GM21619 (cell line): ENCODE measurements around the gene RGS5.
"Not testable (repeated sequence)": the region's sequence is repeated elsewhere in the genome, so short reads cannot be mapped to it uniquely, and the experiment has no call there.

Source experiments
- ATAC-seq: cut with Tn5 transposase; IDR thresholded peaks from one replicate; pipeline ENCODE4 v1.9.1; 2021; ENCODE audit not compliant: unreplicated experiment

Gene RGS5

GRCh38 chr1:163202833-163203451, at the start of gene RGS5:
RGS5 (minus strand) TSS chr1:163202916; CDS start chr1:163202835, 81 bp downstream.
- no peak for ATAC-seq

- no peak for ATAC-seq
Measured at GRCh38 chr1:163250382-163250974, 47.8 kb upstream of the RGS5 start.

GRCh38 chr1:163248064-163248463, 45.3 kb upstream of the RGS5 start:
- ATAC-seq, result no peak

- not testable (repeated sequence) for ATAC-seq
Measured at GRCh38 chr1:163244648-163245047, 41.9 kb upstream of the RGS5 start.

- no peak for ATAC-seq
Measured at GRCh38 chr1:163241746-163242145, 39.0 kb upstream of the RGS5 start.

- ATAC-seq, result no peak
Measured at GRCh38 chr1:163240705-163241104, 38.0 kb upstream of the RGS5 start.

- not testable (repeated sequence) for ATAC-seq
Measured at GRCh38 chr1:163233643-163234042, 30.9 kb upstream of the RGS5 start.

- ATAC-seq, result no peak
Measured at GRCh38 chr1:163231385-163231784, 28.7 kb upstream of the RGS5 start.

GRCh38 chr1:163230827-163231226, 28.1 kb upstream of the RGS5 start:
- no peak for ATAC-seq

- ATAC-seq, result not testable (repeated sequence)
Measured at GRCh38 chr1:163228271-163228670, 25.6 kb upstream of the RGS5 start.

- ATAC-seq, result no peak
Measured at GRCh38 chr1:163227126-163227525, 24.4 kb upstream of the RGS5 start.

GRCh38 chr1:163213626-163214025, 10.9 kb upstream of the RGS5 start:
- no peak for ATAC-seq

GRCh38 chr1:163211667-163212066, 9.0 kb upstream of the RGS5 start:
- ATAC-seq, result no peak

- no peak for ATAC-seq
Measured at GRCh38 chr1:163205513-163205912, 2.8 kb upstream of the RGS5 start.

GRCh38 chr1:163203561-163203960, 845 bp upstream of the RGS5 start:
- ATAC-seq, result no peak

GRCh38 chr1:163201906-163202305, 810 bp downstream of the RGS5 start:
- ATAC-seq, result no peak

- no peak for ATAC-seq
Measured at GRCh38 chr1:163197022-163197421, 5.7 kb downstream of the RGS5 start.

- ATAC-seq, result no peak
Measured at GRCh38 chr1:163196449-163196787, 6.3 kb downstream of the RGS5 start.

GRCh38 chr1:163195728-163196448, 6.8 kb downstream of the RGS5 start:
- ATAC-seq, result no peak

GRCh38 chr1:163191301-163191700, 11.4 kb downstream of the RGS5 start:
- no peak for ATAC-seq

- ATAC-seq, result no peak
Measured at GRCh38 chr1:163188947-163189346, 13.8 kb downstream of the RGS5 start.

- ATAC-seq, result no peak
Measured at GRCh38 chr1:163187849-163188248, 14.9 kb downstream of the RGS5 start.
